ENCODE results near the gene TMEM119.
A peak's percentile ranks its signal among the peaks of the same experiment; 100 is the strongest.
"Not testable (repeated sequence)": the region's sequence is repeated elsewhere in the genome, so short reads cannot be mapped to it uniquely, and the experiment has no call there.

The TMEM119 gene

DNA sequence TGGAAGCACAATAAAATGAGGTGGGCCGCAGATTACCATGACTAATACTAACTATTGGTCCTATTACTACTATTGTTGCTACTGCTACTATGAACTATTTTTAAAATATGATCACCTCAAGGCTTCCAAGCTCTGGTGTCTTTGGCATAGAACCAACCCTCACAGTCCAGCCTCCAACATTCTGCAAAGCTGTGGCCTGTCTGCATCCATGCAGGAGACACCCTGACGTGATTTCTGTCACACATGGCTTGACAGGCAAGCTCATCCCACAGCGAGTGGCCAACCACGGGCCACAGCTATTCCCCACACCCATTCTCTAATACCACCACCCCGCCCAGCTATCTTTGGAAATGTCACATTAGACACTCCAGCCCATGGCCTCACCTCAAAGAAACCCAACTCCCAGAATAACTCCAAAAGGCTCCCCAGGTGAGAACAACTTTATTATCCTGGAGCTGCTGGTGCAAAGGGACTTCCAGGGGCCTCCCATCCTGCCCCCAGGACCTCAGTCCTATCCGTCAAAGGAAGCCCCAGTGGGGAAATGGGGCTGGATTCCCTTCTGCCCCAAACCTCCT, 21.1 kb downstream of the TMEM119 start:
- no peak overlapping the region for H3K27ac ChIP-seq
- no peak for TF ChIP-seq ZFX (IDR thresholded peaks at IDR 0.05; ENCODE audit: borderline replicate concordance)
- TF ChIP-seq, protein P1, sequence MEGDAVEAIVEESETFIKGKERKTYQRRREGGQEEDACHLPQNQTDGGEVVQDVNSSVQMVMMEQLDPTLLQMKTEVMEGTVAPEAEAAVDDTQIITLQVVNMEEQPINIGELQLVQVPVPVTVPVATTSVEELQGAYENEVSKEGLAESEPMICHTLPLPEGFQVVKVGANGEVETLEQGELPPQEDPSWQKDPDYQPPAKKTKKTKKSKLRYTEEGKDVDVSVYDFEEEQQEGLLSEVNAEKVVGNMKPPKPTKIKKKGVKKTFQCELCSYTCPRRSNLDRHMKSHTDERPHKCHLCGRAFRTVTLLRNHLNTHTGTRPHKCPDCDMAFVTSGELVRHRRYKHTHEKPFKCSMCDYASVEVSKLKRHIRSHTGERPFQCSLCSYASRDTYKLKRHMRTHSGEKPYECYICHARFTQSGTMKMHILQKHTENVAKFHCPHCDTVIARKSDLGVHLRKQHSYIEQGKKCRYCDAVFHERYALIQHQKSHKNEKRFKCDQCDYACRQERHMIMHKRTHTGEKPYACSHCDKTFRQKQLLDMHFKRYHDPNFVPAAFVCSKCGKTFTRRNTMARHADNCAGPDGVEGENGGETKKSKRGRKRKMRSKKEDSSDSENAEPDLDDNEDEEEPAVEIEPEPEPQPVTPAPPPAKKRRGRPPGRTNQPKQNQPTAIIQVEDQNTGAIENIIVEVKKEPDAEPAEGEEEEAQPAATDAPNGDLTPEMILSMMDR (IDR thresholded peaks at IDR 0.05): no peak

DNA sequence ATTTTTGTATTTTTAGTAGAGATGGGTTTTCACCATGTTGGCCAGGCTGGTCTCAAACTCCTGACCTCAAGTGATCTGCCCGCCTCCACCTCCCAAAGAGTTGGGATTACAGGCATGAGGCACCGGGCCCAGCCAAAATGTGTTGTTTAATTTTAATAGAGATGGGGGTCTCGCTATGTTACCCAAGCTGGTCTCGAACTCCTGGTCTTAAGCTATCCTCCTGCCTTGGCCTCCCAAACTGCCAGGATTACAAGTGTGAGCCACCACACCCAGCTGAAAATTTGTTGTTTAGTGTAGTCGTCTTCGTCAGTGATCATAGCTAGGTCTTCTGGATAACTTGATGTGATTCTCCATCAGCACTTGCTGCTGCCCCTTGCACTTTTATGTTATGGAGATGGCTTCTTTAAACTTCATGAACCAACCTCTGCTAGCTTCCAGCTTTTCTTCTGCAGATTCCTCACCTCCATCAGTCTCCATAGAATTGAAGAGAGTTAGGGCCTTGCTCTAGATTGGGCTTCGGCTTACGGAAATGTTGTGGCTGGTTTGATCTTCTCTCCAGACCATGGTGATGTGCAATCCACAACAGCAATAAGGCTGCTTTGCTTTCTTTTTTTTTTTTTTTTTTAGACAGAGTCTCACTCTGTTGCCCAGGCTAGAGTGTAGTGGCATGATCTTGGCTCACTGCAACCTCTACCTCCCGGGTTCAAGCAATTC, 22.5 kb downstream of the TMEM119 start:
- TF ChIP-seq, protein P1 (IDR thresholded peaks at IDR 0.05): no peak
- TF ChIP-seq ZFX (IDR thresholded peaks at IDR 0.05; ENCODE audit: borderline replicate concordance): no peak
- no peak overlapping the region for H3K27ac ChIP-seq

DNA sequence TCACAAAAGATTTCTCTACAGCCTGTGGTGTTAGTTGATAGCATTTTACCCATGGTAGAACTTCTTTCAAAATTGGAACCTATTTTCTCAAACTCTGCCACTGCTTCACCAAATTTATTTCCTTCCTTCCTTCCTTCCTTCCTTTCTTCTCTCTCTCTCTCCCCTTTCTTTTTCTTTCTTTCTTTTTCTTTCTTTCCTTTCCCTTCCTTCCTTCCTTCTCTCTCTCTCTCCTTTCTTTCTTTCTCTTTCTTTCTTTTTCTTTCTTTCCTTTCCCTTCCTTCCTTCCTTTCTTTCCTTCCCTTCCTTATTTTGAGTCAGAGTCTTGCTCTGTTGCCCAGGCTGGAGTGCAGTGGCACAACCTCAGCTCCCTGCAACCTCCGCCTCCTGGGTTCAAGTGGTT, 23.6 kb downstream of the TMEM119 start:
- H3K27ac ChIP-seq: not testable (repeated sequence)

DNA sequence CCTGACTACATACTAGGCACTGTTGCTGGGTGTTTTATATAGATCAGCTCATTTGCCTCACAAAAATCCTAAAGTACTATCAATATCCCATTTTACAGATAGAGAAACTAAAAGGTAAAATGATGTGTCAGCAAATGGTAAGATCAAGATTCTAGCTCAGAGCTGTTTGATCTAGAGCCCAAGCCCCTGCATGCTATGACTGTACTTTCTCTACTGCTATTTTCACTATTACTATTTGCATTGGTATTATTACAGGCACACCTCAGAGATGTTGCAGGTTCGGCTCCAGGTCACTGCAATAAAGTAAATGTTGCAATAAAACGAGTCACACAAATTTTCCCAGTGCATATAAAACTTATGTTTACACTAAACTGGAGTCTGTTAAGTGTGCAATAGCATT, 24.6 kb downstream of the TMEM119 start:
- TF ChIP-seq, protein P1 (IDR thresholded peaks at IDR 0.05): no peak
- no peak for TF ChIP-seq ZFX (IDR thresholded peaks at IDR 0.05; ENCODE audit: borderline replicate concordance)
- H3K27ac ChIP-seq: no peak overlapping the region

DNA sequence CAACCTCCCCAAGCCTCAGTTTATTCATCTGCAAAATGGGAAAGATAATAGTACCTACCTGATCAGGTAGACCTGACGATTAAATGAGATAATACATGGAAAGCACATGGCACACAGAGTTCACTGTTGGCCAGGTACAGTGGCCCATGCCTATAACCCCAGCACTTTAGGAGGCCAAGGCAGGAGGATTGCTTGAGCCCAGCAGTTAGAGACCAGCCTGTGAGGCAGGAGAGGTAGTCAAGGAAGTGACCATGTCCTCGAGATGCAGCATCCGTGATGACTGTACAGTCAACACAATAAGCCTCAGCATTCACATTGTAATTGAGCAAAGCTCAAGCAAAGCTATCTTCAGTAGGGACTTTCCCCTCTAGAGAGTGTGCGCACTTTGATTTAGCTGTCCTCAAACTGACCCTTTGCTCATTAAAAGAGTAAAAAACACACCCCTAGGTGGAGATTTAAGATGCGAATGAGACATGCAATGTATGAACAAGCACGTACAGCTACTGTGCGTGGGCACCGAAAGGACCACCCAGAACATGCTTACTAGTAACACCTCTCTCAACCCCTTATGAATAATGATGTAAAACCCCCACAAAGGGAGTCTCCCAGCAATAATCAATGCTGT, 25.6 kb downstream of the TMEM119 start:
- no peak overlapping the region for H3K27ac ChIP-seq
- TF ChIP-seq, protein P1 (IDR thresholded peaks at IDR 0.05): no peak

DNA sequence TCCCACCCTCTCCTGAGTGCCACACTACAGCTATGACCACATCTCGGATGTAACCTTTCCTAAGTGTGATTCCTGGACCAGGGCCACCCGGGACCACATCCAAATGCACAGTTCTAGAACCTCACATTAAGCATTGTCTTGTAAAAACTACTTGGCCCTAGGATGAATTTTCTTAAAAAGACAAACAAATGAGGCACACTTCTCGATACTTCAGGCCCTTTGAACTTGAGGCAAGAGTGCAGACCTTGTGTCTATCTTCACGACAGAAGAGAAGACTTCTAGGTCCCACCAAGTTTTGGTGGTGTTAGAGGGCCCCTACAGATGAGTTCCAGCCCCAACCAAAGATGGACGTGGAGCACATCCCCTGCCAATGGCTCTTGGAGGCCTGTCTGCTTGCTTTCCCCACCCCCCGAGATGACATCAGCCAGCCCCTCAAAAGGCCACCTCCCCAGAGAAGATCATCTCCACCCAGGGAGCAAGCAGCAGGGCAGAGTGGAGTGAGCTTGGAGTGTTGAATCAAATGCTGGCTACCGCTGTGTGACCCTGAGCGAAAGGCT, 26.2 kb downstream of the TMEM119 start:
- H3K27ac ChIP-seq: no peak overlapping the region
- TF ChIP-seq ZFX (IDR thresholded peaks at IDR 0.05; ENCODE audit: borderline replicate concordance): no peak
- TF ChIP-seq, protein P1 (IDR thresholded peaks at IDR 0.05): no peak

DNA sequence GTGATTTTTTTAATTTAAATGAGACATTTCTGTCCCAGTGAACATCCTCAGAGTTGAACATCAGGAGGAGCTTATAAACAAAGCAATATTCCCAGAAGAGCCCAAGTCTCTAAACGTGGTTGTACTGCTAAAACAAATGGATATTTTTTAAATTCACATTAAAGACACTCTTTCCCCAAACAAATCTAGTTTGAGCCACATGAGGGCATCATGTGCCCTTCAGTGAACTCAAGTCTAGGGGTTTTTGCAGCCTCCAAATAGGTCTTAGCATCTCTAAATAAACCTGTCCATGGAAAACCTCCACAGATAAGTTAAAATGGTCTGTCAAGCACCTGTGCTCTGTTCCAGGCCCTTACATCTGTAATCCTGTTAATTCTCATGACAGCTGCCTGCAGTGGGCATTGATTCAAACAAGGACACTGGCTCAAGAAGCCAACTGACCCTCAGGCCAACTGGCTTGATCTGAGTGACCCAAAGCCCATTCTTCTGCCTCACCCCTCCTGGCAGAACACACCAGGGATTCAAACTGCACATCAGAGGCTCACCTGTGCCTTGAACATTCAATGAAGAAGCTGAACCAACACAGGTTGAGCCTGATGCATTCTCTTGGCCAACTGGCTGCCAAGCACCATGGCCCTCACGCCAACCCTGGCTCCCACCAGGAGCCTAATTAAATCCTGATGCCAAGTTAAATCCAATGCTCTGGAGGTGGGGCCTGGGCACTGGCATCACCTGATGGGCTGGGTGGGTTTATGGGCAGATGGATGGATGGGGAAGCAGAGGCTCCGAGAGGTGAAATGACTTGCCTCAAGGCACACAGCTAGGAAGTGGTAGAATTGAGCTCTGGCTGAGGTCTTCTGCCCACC, 26.9 kb downstream of the TMEM119 start:
- H3K27ac ChIP-seq: no peak overlapping the region
- no peak for TF ChIP-seq ZFX (IDR thresholded peaks at IDR 0.05; ENCODE audit: borderline replicate concordance)
- TF ChIP-seq, protein P1 (IDR thresholded peaks at IDR 0.05): peak; percentile 30; the same call in 1 of the 2 replicates
